ENCODE data around the gene SPOPL.
"Not testable (repeated sequence)": the region's sequence is repeated elsewhere in the genome, so short reads cannot be mapped to it uniquely, and the experiment has no call there.

The SPOPL gene

DNA sequence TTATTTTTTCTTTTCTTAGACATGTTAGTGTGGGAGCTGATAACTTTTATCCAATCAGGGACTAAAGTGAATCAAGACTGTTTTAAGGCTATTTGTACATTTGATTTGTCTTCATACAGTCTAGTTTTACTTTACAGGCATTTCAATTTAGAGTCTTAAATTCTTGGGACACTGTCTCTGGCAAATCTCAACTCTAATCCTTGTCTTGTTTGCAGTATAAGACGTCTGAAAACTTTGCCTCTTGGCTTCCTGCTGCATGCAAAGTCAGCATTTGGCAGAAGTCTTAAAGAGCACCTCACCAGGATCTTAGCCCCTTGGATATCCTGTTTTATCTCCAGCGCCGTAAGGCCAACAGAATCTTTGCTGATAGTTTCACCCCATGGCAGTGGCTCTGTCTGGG lies 30.3 kb downstream of the SPOPL start:
- no peak overlapping the region for H3K4me3 Mint-ChIP-seq
- no peak overlapping the region for H3K27ac Mint-ChIP-seq
- H3K4me1 Mint-ChIP-seq, result peaks cover 15% of the 10 kb centered on the region
- DNase-seq, result no peak
- H3K9me3 Mint-ChIP-seq, result peaks cover 17% of the 10 kb centered on the region
- peaks cover 20% of the 10 kb centered on the region for H3K36me3 Mint-ChIP-seq (ENCODE audit: low read depth)
- TF ChIP-seq, protein P1, sequence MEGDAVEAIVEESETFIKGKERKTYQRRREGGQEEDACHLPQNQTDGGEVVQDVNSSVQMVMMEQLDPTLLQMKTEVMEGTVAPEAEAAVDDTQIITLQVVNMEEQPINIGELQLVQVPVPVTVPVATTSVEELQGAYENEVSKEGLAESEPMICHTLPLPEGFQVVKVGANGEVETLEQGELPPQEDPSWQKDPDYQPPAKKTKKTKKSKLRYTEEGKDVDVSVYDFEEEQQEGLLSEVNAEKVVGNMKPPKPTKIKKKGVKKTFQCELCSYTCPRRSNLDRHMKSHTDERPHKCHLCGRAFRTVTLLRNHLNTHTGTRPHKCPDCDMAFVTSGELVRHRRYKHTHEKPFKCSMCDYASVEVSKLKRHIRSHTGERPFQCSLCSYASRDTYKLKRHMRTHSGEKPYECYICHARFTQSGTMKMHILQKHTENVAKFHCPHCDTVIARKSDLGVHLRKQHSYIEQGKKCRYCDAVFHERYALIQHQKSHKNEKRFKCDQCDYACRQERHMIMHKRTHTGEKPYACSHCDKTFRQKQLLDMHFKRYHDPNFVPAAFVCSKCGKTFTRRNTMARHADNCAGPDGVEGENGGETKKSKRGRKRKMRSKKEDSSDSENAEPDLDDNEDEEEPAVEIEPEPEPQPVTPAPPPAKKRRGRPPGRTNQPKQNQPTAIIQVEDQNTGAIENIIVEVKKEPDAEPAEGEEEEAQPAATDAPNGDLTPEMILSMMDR (IDR thresholded peaks at IDR 0.05), result no peak
- H3K27me3 Mint-ChIP-seq (ENCODE audit: low read depth, poor library complexity), result peaks cover 3% of the 10 kb centered on the region

DNA sequence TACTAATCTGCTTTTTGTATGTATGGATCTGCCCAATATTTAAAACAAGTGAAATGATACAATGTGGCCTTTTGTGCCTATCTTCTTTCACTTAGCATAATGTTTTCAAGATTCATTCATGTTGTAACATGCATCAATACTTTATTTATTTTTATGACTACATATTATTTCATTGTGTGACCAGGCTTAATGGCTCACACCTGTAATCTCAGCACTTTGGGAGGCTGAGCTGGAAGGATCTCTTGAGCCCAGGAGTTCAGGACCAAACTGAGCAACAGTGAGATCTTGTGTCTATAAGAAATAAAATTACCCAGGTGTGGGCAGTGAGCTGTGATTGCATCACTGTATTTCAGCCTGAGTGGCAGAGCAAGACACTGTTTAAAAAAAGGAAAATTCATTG lies 33.2 kb downstream of the SPOPL start:
- peaks cover 46% of the 10 kb centered on the region for H3K36me3 Mint-ChIP-seq (ENCODE audit: low read depth)
- H3K4me3 Mint-ChIP-seq, result no peak overlapping the region
- DNase-seq, result no peak
- no peak overlapping the region for H3K27ac Mint-ChIP-seq
- TF ChIP-seq, protein P1 (IDR thresholded peaks at IDR 0.05), result no peak
- H3K9me3 Mint-ChIP-seq, result peaks cover 43% of the 10 kb centered on the region
- peaks cover 16% of the 10 kb centered on the region for H3K4me1 Mint-ChIP-seq
- peaks cover 2% of the 10 kb centered on the region for H3K27me3 Mint-ChIP-seq (ENCODE audit: low read depth, poor library complexity)

DNA sequence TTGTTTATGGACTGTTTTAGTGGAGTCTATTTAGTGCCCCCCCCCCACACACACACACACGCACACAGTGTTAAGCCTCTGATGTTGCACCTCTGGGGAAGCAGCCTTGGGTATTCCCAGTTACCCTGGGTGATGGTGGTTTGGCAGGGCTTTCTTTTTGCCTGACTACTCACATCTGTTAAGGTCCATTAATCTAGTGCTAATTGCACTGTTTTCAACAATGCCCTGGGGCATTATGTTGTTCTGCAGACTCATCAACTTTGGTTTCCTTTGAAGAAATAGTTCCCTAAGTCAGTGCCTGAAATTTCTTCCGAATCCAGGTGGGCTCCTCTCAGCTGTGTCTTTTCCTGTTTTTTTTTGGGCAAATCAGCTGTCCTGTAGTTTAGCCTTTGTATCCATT lies 34.7 kb downstream of the SPOPL start:
- Mint-ChIP-seq H3K9me3 (peaks cover 55% of the 10 kb centered on the region), H3K27me3 (ENCODE audit: low read depth, poor library complexity) (no peaks in the 10 kb centered on the region), H3K27ac (peak overlapping the region; percentile 52), H3K4me1 (peaks cover 16% of the 10 kb centered on the region), H3K4me3 (peak overlapping the region; percentile 28), H3K36me3 (ENCODE audit: low read depth) (peaks cover 58% of the 10 kb centered on the region)
- DNase-seq, result no peak
- TF ChIP-seq, protein P1 (IDR thresholded peaks at IDR 0.05), result no peak

- no peak for DNase-seq
- Mint-ChIP-seq H3K9me3 (peaks cover 59% of the 10 kb centered on the region), H3K27ac (peak overlapping the region; percentile 45)
Observed at GRCh38 chr2:138536740-138537139, 35.2 kb downstream of the SPOPL start.

DNA sequence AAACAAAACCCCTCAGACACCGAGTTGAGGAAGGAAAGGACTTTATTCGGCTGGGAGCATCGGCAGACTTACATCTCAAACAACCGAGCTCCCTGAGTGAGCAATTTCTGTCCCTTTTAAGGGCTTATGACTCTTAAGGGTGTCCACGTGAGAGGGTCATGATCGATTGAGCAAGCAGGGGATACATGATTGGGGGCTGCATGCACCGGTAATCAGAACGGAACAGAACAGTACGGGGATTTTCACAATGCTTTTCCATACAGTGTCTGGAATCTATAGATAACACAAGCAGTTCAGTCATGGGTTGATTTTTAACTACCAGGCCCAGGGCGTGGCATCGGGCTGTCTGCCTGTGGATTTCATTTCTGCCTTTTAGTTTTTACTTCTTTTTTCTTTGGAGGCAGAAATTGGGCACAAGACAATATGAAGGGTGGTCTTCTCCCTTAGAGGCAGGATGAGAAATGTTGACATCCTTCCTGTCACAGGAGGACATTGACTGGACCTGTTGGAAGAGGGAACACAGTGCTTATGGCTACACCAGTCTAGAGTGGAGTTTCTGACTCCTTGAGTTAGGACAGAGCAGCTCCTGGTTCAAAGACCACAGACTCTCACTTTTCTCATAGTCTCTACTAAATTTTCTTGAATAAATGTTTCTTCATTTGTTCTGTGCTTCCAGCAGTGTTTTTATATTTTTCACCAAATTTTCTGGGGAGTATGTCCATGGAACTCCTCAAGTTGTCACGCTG lies 35.8 kb downstream of the SPOPL start:
- H3K27me3 Mint-ChIP-seq (ENCODE audit: low read depth, poor library complexity), result no peaks in the 10 kb centered on the region
- H3K27ac Mint-ChIP-seq, result no peak overlapping the region
- DNase-seq, result no peak
- TF ChIP-seq, protein P1 (IDR thresholded peaks at IDR 0.05), result no peak
- H3K9me3 Mint-ChIP-seq, result peaks cover 65% of the 10 kb centered on the region
- peak overlapping the region; percentile 52 for H3K4me3 Mint-ChIP-seq
- H3K4me1 Mint-ChIP-seq, result peaks cover 16% of the 10 kb centered on the region
- H3K36me3 Mint-ChIP-seq (ENCODE audit: low read depth), result peaks cover 68% of the 10 kb centered on the region

More at GRCh38 chr2:138536740-138537139, 35.2 kb downstream of the SPOPL start:
- TF ChIP-seq, protein P1 (IDR thresholded peaks at IDR 0.05), result no peak
- H3K27me3 Mint-ChIP-seq (ENCODE audit: low read depth, poor library complexity), result no peaks in the 10 kb centered on the region
- H3K4me3 Mint-ChIP-seq, result no peak overlapping the region
- peaks cover 16% of the 10 kb centered on the region for H3K4me1 Mint-ChIP-seq
- H3K36me3 Mint-ChIP-seq (ENCODE audit: low read depth), result peaks cover 62% of the 10 kb centered on the region

DNA sequence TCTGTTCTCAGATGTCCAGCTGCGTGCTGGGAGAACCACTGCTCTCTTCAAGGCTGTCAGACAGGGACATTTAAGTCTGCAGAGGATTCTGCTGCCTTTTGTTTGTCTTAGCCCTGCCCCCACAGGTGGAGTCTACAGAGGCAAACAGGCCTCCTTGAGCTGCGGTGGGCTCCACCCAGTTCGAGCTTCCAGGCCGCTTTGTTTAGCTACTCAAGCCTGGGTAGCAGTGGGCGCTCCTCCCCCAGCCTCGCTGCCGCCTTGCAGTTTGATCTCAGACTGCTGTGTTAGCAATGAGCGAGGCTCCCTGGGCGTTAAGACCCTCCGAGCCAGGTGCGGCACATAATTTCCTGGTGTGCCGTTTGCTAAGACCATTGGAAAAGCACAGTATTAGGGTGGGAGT lies 42.6 kb downstream of the SPOPL start:
- H3K27me3 Mint-ChIP-seq (ENCODE audit: low read depth, poor library complexity), result not testable (repeated sequence)

More for the DNA sequence above, 42.6 kb downstream of the SPOPL start:
- H3K9me3 Mint-ChIP-seq, result peaks cover 56% of the 10 kb centered on the region
- DNase-seq, H3K27ac Mint-ChIP-seq, H3K4me1 Mint-ChIP-seq, H3K4me3 Mint-ChIP-seq: not testable (repeated sequence)
- peaks cover 71% of the 10 kb centered on the region for H3K36me3 Mint-ChIP-seq (ENCODE audit: low read depth)
